MM.1S (cell line): ENCODE results near the gene GPX4.

Experiments used
- DNase-seq: peaks from one replicate; pipeline ENCODE4 v3.0.0-alpha.2; 2015
- H2AFZ ChIP-seq: fragments of 300-600 bp; sonication (generic); 2 replicates; pipeline ENCODE4 v1.6.0; 2016; ENCODE audit warnings: antibody characterized with exemption, low read length
- H3F3A ChIP-seq: fragments of 300-600 bp; sonication (generic); 2 replicates; pipeline ENCODE4 v1.6.1; 2016; ENCODE audit warnings: mild to moderate bottlenecking, antibody characterized with exemption, low read length, moderate library complexity, mixed read lengths; ENCODE audit not compliant: insufficient read depth
- H3K27ac ChIP-seq: fragments of 300-600 bp; sonication (generic); 2 replicates; pipeline ENCODE4 v1.5.1; 2016; ENCODE audit warnings: mild to moderate bottlenecking, low read length
- H3K27me3 ChIP-seq: fragments of 300-600 bp; sonication (generic); replicated peaks from 2 replicates; pipeline ENCODE4 v1.6.0; 2016; ENCODE audit warnings: low read length; ENCODE audit not compliant: insufficient read depth
- H3K36me3 ChIP-seq: fragments of 300-600 bp; sonication (generic); replicated peaks from 2 replicates; pipeline ENCODE4 v1.6.1; 2016; ENCODE audit warnings: mild to moderate bottlenecking, low read length, mixed read lengths; ENCODE audit not compliant: insufficient read depth
- H3K4me1 ChIP-seq: fragments of 300-600 bp; sonication (generic); 2 replicates; pipeline ENCODE4 v1.6.1; 2016; ENCODE audit warnings: low read length, mixed read lengths
- H3K4me2 ChIP-seq: fragments of 300-600 bp; sonication (generic); 2 replicates; pipeline ENCODE4 v1.6.0; 2016; ENCODE audit warnings: low read depth, low read length
- H3K4me3 ChIP-seq: fragments of 300-600 bp; sonication (generic); 2 replicates; pipeline ENCODE4 v1.5.1; 2016; ENCODE audit warnings: low read length, mixed read lengths
- H3K79me2 ChIP-seq: fragments of 300-600 bp; sonication (generic); 2 replicates; pipeline ENCODE4 v1.6.1; 2016; ENCODE audit warnings: mixed run types, low read length, mixed read lengths
- H3K9ac ChIP-seq: fragments of 300-600 bp; sonication (generic); 2 replicates; pipeline ENCODE4 v1.6.1; 2016; ENCODE audit warnings: low read length, mixed read lengths
- H3K9me2 ChIP-seq: fragments of 300-600 bp; sonication (generic); replicated peaks from 2 replicates; pipeline ENCODE4 v1.6.1; 2016; ENCODE audit warnings: mild to moderate bottlenecking, low read length, mixed read lengths; ENCODE audit not compliant: insufficient read depth
- H3K9me3 ChIP-seq: fragments of 300-600 bp; sonication (generic); replicated peaks from 2 replicates; pipeline ENCODE4 v1.6.1; 2016; ENCODE audit warnings: mild to moderate bottlenecking, low read length, mixed read lengths; ENCODE audit not compliant: insufficient read depth
- H4K20me1 ChIP-seq: fragments of 300-600 bp; sonication (generic); 2 replicates; pipeline ENCODE4 v1.6.1; 2016; ENCODE audit warnings: mild to moderate bottlenecking, low read length, moderate library complexity, mixed read lengths; ENCODE audit not compliant: insufficient read depth
- EZH2 ChIP-seq: fragments of 300-600 bp; sonication (generic); optimal IDR thresholded peaks from 2 replicates; pipeline ENCODE3; 2017; ENCODE audit warnings: low read depth, mild to moderate bottlenecking, antibody characterized with exemption, low read length, mixed read lengths
- EZH2phosphoT487 ChIP-seq: fragments of 300-600 bp; sonication (generic); IDR thresholded peaks from 2 replicates; pipeline ENCODE4 v1.6.1; 2018; ENCODE audit warnings: antibody characterized with exemption, low read length
- TF ChIP-seq, protein P1 (sequence below): fragments of 300-600 bp; sonication (generic); IDR thresholded peaks from 2 replicates; pipeline ENCODE4 v1.5.1; 2016; ENCODE audit warnings: antibody characterized with exemption, low read length, mixed read lengths

GPX4 gene

DNA sequence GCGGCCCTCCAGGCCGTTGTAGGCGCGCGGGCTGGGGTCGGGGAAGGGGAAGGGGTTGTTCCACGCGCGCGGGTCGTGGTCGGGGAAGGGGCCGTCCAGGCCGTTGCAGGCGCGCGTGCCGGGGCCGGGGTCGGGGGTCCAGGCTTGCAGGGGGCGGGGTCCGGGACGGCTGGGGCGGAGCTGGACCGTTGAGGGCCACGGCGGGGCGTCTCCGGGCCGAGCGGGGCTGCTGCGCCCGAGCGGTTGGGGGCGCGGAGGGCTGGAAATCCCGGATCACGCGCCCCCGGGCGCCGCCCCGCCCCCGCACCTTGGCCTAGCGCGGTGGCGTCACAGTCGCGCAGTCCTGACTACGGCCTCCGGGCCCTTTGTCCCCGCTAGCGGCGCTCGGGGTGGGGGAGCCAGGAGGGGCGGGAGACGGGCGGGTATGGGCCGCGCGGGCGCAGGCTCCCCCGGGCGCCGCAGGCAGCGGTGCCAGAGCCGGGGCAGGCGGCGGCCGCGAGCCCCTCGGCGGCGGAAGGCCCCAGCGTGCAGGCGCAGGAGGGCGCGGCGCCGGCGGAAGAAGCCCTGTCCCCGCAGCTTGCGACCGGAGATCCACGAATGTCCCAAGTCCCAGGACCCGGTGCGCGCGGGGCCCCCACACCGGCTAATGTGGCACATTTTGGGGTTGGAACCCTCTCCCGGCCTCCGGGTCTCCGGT, 665 bp downstream of the GPX4 start:
- Histone ChIP-seq H3K79me2 (peaks cover 22% of the 10 kb centered on the region), H3K4me1 (peaks cover 3% of the 10 kb centered on the region; the same call in 1 of the 2 replicates), H2AFZ (peak overlapping the region; percentile 76), H3K9me2 (no peaks in the 10 kb centered on the region), H3K9ac (peak overlapping the region; percentile 94), H3K27me3 (no peaks in the 10 kb centered on the region), H3K4me2 (peak overlapping the region; percentile 95), H3K27ac (peak overlapping the region; percentile 91), H3K4me3 (peak overlapping the region; percentile 99), H3F3A (peaks cover 7% of the 10 kb centered on the region; the same call in 1 of the 2 replicates), H4K20me1 (no peaks in the 10 kb centered on the region), H3K36me3 (no peaks in the 10 kb centered on the region), H3K9me3 (no peaks in the 10 kb centered on the region)
- DNase-seq, result peak; percentile 88
- TF ChIP-seq, protein P1, sequence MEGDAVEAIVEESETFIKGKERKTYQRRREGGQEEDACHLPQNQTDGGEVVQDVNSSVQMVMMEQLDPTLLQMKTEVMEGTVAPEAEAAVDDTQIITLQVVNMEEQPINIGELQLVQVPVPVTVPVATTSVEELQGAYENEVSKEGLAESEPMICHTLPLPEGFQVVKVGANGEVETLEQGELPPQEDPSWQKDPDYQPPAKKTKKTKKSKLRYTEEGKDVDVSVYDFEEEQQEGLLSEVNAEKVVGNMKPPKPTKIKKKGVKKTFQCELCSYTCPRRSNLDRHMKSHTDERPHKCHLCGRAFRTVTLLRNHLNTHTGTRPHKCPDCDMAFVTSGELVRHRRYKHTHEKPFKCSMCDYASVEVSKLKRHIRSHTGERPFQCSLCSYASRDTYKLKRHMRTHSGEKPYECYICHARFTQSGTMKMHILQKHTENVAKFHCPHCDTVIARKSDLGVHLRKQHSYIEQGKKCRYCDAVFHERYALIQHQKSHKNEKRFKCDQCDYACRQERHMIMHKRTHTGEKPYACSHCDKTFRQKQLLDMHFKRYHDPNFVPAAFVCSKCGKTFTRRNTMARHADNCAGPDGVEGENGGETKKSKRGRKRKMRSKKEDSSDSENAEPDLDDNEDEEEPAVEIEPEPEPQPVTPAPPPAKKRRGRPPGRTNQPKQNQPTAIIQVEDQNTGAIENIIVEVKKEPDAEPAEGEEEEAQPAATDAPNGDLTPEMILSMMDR, result no peak
- no peak for TF ChIP-seq EZH2phosphoT487

DNA sequence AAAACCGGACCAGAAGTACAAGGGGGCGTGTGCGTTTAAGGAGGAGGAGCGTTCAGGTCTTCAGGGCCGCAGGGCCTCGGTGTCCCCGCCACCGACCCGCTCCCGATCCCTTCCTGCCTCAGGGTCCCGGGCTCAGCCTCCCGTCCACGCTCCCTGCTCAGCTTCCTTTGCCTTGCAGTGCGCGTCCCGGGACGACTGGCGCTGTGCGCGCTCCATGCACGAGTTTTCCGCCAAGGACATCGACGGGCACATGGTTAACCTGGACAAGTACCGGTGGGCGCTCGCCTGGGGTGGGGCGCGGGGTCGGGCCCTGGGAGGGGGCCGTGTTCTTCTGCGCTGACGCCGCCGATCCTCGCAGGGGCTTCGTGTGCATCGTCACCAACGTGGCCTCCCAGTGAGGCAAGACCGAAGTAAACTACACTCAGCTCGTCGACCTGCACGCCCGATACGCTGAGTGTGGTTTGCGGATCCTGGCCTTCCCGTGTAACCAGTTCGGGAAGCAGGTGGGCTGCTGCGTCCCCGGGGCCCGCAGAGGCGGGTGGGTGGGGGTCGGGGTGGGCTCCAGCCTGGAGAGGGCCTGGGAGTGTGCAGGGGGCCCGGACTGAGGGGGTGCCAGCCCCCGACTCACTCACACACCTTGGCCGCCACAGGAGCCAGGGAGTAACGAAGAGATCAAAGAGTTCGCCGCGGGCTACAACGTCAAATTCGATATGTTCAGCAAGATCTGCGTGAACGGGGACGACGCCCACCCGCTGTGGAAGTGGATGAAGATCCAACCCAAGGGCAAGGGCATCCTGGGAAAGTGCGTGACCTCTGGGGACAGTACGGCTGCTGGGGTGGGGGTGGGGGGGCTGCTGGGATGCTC, 1.4 kb downstream of the GPX4 start:
- Histone ChIP-seq H3K27ac (peak overlapping the region; percentile 43; the same call in 1 of the 2 replicates), H3K4me2 (peak overlapping the region; percentile 91), H2AFZ (peak overlapping the region; percentile 49; the same call in 1 of the 2 replicates), H3K36me3 (no peaks in the 10 kb centered on the region), H3K9me3 (no peaks in the 10 kb centered on the region), H3K4me3 (peak overlapping the region; percentile 99), H3K9me2 (no peaks in the 10 kb centered on the region), H3K4me1 (peaks cover 3% of the 10 kb centered on the region; the same call in 1 of the 2 replicates), H4K20me1 (no peaks in the 10 kb centered on the region), H3F3A (peaks cover 7% of the 10 kb centered on the region; the same call in 1 of the 2 replicates), H3K9ac (peak overlapping the region; percentile 82), H3K27me3 (no peaks in the 10 kb centered on the region), H3K79me2 (peaks cover 22% of the 10 kb centered on the region)
- TF ChIP-seq EZH2phosphoT487 (no peak), EZH2 (no peak)
- TF ChIP-seq, protein P1, result no peak
- no peak for DNase-seq

DNA sequence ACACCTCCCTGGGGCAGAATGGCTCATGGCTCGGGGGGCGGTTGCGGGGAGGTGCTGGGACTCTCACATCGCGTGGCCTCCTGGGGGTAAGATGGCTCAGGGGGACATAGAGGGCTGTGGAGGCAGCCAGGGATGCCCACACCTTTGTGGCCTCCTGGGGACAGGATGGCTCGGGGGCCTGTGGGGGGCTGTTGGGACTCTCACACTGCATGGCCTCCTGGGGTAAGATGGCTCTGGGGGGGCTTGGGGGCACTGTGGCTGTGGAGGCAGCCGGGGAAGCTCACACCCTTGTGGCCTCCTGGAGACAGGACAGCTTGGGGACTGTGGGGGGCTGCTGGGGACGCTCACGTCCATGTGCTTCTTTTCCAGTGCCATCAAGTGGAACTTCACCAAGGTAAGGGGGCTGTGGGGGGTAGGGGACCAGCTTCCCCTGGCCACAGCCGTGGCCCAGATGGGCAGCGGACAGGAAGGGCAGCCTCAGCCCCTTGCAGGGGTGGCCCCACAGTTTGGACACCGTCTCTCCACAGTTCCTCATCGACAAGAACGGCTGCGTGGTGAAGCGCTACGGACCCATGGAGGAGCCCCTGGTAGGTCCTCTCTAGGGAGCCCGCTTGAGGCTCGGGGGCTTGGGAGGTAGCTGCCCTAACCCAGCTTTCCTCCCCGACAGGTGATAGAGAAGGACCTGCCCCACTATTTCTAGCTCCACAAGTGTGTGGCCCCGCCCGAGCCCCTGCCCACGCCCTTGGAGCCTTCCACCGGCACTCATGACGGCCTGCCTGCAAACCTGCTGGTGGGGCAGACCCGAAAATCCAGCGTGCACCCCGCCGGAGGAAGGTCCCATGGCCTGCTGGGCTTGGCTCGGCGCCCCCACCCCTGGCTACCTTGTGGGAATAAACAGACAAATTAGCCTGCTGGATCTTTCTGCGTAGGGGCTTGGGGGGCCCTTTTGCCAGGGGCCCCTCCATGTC, 2.4 kb downstream of the GPX4 start:
- Histone ChIP-seq H3F3A (peaks cover 7% of the 10 kb centered on the region; the same call in 1 of the 2 replicates), H3K4me2 (no peak overlapping the region), H3K9ac (no peak overlapping the region), H3K9me2 (no peaks in the 10 kb centered on the region), H3K4me1 (peaks cover 3% of the 10 kb centered on the region; the same call in 1 of the 2 replicates), H3K9me3 (no peaks in the 10 kb centered on the region), H3K27ac (no peak overlapping the region), H3K27me3 (no peaks in the 10 kb centered on the region), H2AFZ (no peak overlapping the region), H3K79me2 (peaks cover 22% of the 10 kb centered on the region), H4K20me1 (no peaks in the 10 kb centered on the region), H3K4me3 (no peak overlapping the region), H3K36me3 (no peaks in the 10 kb centered on the region)
- TF ChIP-seq, protein P1, result no peak
- TF ChIP-seq EZH2phosphoT487 (no peak), EZH2 (no peak)
- DNase-seq, result no peak
